IMR-90 (cell line): ENCODE results near the gene MYO9B.

Source experiments
- BHLHE40 ChIP-seq: fragments of 150-350 bp; IDR thresholded peaks from 2 replicates; pipeline ENCODE4 v1.6.1; 2016; ENCODE audit warnings: mild to moderate bottlenecking, low read depth, low read length
- CEBPB ChIP-seq: IDR thresholded peaks from 2 replicates; pipeline ENCODE4 v1.6.1; 2012; ENCODE audit warnings: low read depth, low read length, improper control_type of control experiment
- CTCF ChIP-seq: conservative IDR thresholded peaks from 2 replicates; pipeline ENCODE4 v1.5.1; 2012; ENCODE audit warnings: mild to moderate bottlenecking, low read depth, low read length, improper control_type of control experiment
- FOS ChIP-seq: fragments of 150-350 bp; IDR thresholded peaks from 2 replicates; pipeline ENCODE4 v1.6.1; 2016; ENCODE audit warnings: low read depth, low read length
- MXI1 ChIP-seq: IDR thresholded peaks from 2 replicates; pipeline ENCODE4 v1.6.1; 2012; ENCODE audit warnings: low read depth, mild to moderate bottlenecking, low read length, moderate library complexity, borderline replicate concordance
- NFE2L2 ChIP-seq: fragments of 150-350 bp; IDR thresholded peaks from 2 replicates; pipeline ENCODE4 v1.6.1; 2016; ENCODE audit warnings: low read depth, mild to moderate bottlenecking, low read length
- POLR2A ChIP-seq: IDR thresholded peaks from 2 replicates; pipeline ENCODE4 v1.6.1; 2012; ENCODE audit warnings: mild to moderate bottlenecking, low read depth, low read length
- RAD21 ChIP-seq: IDR thresholded peaks from 2 replicates; pipeline ENCODE4 v1.6.1; 2012; ENCODE audit warnings: low read length, improper control_type of control experiment
- RFX5 ChIP-seq: IDR thresholded peaks from 2 replicates; pipeline ENCODE4 v1.8.0; 2012; ENCODE audit warnings: low read depth, mild to moderate bottlenecking, low read length, moderate library complexity
- SMC3 ChIP-seq: fragments of 150-350 bp; IDR thresholded peaks from 2 replicates; pipeline ENCODE4 v1.6.1; 2016; ENCODE audit warnings: low read depth, mild to moderate bottlenecking, antibody characterized with exemption, low read length, moderate library complexity
- USF2 ChIP-seq: fragments of 150-350 bp; IDR thresholded peaks from 2 replicates; pipeline ENCODE4 v1.6.1; 2017; ENCODE audit warnings: mild to moderate bottlenecking, antibody characterized with exemption, low read length, low read depth

DNA sequence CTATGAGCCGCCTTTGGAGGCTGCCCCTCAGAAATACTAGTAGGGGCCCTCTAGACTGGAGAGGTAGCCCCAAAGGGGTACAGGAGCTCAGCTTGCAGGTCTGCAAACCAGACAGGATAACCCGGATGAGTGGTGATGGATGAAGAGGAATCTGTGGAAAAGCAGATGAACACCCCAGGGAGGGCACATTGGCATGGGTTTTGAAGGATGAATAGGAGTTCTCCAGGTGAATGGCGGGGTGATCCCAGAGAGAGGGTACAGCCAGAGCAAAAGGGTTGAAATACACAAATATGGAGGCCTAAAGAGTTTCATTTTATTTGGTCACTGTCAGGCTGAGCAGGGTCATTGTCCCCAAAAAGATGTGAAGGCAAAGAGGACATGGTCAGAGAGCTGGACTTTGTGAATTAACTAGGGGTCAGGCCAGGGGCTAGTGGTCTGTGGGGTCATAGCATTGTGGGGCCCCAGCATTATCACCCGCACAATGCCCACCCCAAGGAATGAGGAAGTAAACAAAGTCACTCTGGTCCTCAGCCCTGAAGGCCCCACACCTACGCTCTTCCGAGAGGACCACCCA is 165.3 kb downstream of the MYO9B start:
- TF ChIP-seq BHLHE40 (no peak), CTCF (no peak), POLR2A (no peak), USF2 (no peak), MXI1 (no peak), RFX5 (no peak), RAD21 (no peak), CEBPB (no peak), NFE2L2 (no peak), FOS (no peak), SMC3 (no peak)
